GM19043 (cell line): ENCODE results near the gene IL21R.
"Not testable (repeated sequence)": the region's sequence is repeated elsewhere in the genome, so short reads cannot be mapped to it uniquely, and the experiment has no call there.

Source experiments
- ATAC-seq: cut with Tn5 transposase; IDR thresholded peaks from one replicate; pipeline ENCODE4 v1.9.1; 2021; ENCODE audit warnings: low read depth; ENCODE audit not compliant: unreplicated experiment

Gene IL21R

GRCh38 chr16:27439271-27440018 is 37.5 kb downstream of the IL21R start:
- ATAC-seq, result no peak

- no peak for ATAC-seq
Observed at GRCh38 chr16:27441276-27441675, 39.3 kb downstream of the IL21R start.

GRCh38 chr16:27441998-27442397 is 40.0 kb downstream of the IL21R start:
- ATAC-seq, result no peak

GRCh38 chr16:27444015-27444414 is 42.0 kb downstream of the IL21R start:
- ATAC-seq, result no peak

DNA sequence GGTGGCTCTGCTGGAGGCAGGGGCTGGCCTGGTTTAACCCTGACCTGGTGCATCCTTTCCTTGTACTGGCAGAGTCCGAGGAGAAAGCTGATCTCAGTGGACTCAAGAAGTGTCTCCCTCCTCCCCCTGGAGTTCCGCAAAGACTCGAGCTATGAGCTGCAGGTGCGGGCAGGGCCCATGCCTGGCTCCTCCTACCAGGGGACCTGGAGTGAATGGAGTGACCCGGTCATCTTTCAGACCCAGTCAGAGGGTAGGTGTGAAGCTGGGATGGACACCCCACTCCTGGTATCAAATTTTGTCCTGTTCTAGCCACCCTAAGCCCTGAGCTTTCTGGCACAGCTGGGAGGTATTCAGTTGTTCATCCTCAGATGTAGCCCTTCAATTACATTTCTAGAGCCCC is 42.5 kb downstream of the IL21R start:
- ATAC-seq, result no peak

DNA sequence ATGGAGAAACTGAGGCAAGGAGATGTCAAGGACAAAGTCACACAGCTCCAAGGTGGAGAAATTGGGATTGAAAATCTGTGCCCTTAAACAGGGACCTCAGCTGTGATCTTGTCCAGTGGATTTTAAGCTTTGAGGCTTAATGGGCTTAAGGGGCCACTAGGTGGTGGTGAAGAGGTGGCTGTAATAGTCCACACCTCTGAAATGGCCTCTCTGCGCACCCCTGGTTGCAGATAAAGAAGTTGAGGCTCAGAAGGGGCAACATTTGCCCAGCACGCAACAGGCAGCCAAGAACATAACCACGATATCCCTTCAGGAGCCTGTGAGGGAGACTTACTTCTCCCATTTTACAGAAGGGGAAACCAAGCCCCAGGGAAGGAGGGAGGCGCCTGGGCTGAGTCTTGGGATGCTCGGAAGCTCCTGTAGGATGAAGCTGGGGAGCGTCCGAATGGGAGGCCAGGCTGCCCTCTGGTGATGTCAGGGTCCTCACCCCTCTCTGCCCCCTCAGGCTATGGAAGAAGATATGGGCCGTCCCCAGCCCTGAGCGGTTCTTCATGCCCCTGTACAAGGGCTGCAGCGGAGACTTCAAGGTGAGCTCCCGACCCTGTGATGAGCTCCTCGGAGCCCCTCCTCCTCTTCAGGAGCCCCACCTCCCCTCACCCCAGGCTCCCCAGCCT is 43.7 kb downstream of the IL21R start:
- ATAC-seq, result no peak

DNA sequence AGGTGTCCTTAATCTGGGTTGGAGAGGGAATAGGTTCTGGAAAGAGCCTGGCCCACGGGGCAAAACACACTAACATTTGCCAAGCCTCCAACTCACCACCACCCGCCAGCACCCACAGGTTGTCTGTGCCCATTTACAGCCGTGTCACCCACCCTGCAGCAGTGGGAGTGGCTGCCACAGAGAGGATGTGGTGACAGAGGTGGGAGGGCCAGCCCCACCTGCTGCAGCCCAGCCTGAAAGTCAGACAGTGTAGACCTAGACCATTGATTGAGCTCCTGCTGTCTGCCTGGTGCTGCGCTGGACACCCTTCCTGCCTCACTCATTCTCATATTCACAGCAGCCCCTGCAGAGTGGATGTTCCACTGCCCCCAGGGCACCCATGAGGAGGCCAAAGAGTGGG is 44.7 kb downstream of the IL21R start:
- ATAC-seq, result no peak

GRCh38 chr16:27447301-27447700 is 45.3 kb downstream of the IL21R start:
- no peak for ATAC-seq

DNA sequence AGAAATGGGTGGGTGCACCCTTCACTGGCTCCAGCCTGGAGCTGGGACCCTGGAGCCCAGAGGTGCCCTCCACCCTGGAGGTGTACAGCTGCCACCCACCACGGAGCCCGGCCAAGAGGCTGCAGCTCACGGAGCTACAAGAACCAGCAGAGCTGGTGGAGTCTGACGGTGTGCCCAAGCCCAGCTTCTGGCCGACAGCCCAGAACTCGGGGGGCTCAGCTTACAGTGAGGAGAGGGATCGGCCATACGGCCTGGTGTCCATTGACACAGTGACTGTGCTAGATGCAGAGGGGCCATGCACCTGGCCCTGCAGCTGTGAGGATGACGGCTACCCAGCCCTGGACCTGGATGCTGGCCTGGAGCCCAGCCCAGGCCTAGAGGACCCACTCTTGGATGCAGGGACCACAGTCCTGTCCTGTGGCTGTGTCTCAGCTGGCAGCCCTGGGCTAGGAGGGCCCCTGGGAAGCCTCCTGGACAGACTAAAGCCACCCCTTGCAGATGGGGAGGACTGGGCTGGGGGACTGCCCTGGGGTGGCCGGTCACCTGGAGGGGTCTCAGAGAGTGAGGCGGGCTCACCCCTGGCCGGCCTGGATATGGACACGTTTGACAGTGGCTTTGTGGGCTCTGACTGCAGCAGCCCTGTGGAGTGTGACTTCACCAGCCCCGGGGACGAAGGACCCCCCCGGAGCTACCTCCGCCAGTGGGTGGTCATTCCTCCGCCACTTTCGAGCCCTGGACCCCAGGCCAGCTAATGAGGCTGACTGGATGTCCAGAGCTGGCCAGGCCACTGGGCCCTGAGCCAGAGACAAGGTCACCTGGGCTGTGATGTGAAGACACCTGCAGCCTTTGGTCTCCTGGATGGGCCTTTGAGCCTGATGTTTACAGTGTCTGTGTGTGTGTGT is 46.8 kb downstream of the IL21R start:
- ATAC-seq, result no peak

DNA sequence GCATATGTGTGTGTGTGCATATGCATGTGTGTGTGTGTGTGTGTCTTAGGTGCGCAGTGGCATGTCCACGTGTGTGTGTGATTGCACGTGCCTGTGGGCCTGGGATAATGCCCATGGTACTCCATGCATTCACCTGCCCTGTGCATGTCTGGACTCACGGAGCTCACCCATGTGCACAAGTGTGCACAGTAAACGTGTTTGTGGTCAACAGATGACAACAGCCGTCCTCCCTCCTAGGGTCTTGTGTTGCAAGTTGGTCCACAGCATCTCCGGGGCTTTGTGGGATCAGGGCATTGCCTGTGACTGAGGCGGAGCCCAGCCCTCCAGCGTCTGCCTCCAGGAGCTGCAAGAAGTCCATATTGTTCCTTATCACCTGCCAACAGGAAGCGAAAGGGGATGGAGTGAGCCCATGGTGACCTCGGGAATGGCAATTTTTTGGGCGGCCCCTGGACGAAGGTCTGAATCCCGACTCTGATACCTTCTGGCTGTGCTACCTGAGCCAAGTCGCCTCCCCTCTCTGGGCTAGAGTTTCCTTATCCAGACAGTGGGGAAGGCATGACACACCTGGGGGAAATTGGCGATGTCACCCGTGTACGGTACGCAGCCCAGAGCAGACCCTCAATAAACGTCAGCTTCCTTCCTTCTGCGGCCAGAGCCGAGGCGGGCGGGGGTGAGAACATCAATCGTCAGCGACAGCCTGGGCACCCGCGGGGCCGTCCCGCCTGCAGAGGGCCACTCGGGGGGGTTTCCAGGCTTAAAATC is 47.6 kb downstream of the IL21R start:
- ATAC-seq, result peak; percentile 46

DNA sequence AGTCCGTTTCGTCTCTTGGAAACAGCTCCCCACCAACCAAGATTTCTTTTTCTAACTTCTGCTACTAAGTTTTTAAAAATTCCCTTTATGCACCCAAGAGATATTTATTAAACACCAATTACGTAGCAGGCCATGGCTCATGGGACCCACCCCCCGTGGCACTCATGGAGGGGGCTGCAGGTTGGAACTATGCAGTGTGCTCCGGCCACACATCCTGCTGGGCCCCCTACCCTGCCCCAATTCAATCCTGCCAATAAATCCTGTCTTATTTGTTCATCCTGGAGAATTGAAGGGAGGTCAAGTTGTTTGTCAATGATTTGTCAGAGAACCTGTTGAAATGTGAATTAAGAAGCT is 48.2 kb downstream of the IL21R start:
- no peak for ATAC-seq

- ATAC-seq, result no peak
Observed at GRCh38 chr16:27452569-27453493, 50.9 kb downstream of the IL21R start.

- no peak for ATAC-seq
Observed at GRCh38 chr16:27453494-27453825, 51.5 kb downstream of the IL21R start.

- ATAC-seq, result no peak
Observed at GRCh38 chr16:27455700-27456099, 53.7 kb downstream of the IL21R start.

GRCh38 chr16:27457605-27457900 is 55.6 kb downstream of the IL21R start:
- not testable (repeated sequence) for ATAC-seq

DNA sequence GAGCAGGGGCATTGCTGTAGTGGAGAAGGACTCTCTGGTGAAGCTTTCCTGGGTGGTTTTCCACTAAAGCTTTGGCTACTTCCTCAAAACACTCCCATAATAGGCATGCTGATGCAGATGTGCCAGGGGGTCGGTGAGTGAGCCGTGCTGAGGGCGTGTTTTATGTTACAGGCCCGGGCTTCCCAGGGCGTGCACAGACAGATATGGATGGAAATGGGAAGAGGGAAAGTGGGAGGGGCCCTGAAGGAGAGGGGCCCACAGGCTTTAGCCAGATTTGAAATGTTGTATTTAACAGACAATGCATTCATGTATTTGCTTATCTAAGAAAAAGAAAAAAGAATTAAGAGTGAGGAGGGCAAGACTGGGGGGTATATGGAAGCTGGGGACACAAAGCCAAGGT is 56.3 kb downstream of the IL21R start:
- no peak for ATAC-seq

DNA sequence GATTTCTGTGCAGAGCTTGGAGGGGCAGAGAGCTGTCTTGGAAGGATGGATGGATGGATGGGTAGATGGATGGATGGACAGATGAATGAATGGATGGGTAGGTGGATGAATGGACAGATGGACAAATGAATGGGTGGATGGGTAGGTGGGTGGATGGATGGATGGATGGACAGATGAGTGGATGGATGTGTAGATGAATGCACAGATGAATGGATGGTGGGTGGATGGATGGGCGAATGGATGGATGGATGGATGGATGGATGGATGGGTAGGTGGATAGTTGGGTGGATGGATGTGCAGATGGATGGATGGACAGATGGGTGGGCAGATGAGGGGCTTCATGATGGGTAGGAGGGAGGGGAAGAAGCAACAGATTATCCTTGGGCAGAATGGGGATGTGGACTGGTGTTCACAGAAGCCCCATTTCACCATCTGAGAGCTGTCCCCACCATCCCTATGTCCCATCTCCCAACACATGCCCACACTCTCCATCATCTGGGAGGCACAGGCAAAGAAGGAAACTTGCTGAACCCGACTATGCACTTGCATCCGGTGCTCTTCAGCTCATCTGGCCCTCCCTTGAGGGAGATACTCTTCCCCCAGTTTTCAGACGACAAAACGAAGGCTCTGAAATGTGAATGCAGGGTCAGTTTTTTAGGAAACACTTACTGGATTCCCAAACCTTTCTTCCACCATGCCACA is 57.2 kb downstream of the IL21R start:
- ATAC-seq, result no peak

GRCh38 chr16:27460213-27460612 is 58.2 kb downstream of the IL21R start:
- ATAC-seq, result no peak
